Fibroblast of lung (primary cell): ENCODE results near the gene EML2. TPM values are rescaled to one million over a fixed set of nuclear protein-coding genes. Genes with fewer than 3 reads are reported as not detected.

ENCODE experiments used
- DNase-seq, 2 donors: peaks; one replicate each; pipeline versions ENCODE4 v3.0.0 to v3.0.0-alpha.2; 2010; ENCODE audit warnings: low read depth in 2 of 2
- H2AFZ ChIP-seq: 2 replicates; pipeline ENCODE4 v1.5.1; 2012; ENCODE audit warnings: low read length, control low read depth, inconsistent platforms
- H3K27ac ChIP-seq: 2 replicates; pipeline ENCODE4 v1.5.1; 2011; ENCODE audit warnings: low read length, control low read depth; ENCODE audit not compliant: insufficient read depth
- H3K27me3 ChIP-seq: 2 replicates; pipeline ENCODE4 v1.5.1; 2011; ENCODE audit warnings: mild to moderate bottlenecking, low read length; ENCODE audit not compliant: control insufficient read depth, insufficient read depth
- H3K36me3 ChIP-seq: 2 replicates; pipeline ENCODE4 v1.5.1; 2011; ENCODE audit warnings: low read length; ENCODE audit not compliant: control insufficient read depth, insufficient read depth
- H3K4me1 ChIP-seq: 2 replicates; pipeline ENCODE4 v1.5.1; 2011; ENCODE audit warnings: low read length; ENCODE audit not compliant: control insufficient read depth, insufficient read depth; ENCODE audit errors: extremely low read depth
- H3K4me2 ChIP-seq: 2 replicates; pipeline ENCODE4 v1.5.1; 2011; ENCODE audit warnings: low read length, control low read depth; ENCODE audit not compliant: insufficient read depth; ENCODE audit errors: extremely low read depth
- H3K4me3 ChIP-seq, 4 experiments: fragments of 200-600 bp in 1 of 4; sonication (generic) in 1 of 4; replicated peaks in 1 of 4; 2 replicates each; pipeline ENCODE4 v1.5.1; 2011 to 2016; ENCODE audit warnings: low read length in 4 of 4, low read depth in 3 of 4, mild to moderate bottlenecking in 3 of 4, control low read depth in 2 of 4, inconsistent platforms in 1 of 4, mixed read lengths in 1 of 4; ENCODE audit not compliant: insufficient read depth in 1 of 4; ENCODE audit errors: control extremely low read depth in 1 of 4
- H3K79me2 ChIP-seq: 2 replicates; pipeline ENCODE4 v1.5.1; 2012; ENCODE audit warnings: mild to moderate bottlenecking, low read length, inconsistent platforms; ENCODE audit not compliant: control insufficient read depth, insufficient read depth
- H3K9ac ChIP-seq: 2 replicates; pipeline ENCODE4 v1.5.1; 2011; ENCODE audit warnings: mild to moderate bottlenecking, low read length, control low read depth; ENCODE audit not compliant: insufficient read depth
- H3K9me3 ChIP-seq: 2 replicates; pipeline ENCODE4 v1.5.1; 2012; ENCODE audit warnings: low read depth, low read length; ENCODE audit not compliant: control insufficient read depth, insufficient read depth
- H4K20me1 ChIP-seq: 2 replicates; pipeline ENCODE4 v1.5.1; 2011; ENCODE audit warnings: low read length; ENCODE audit not compliant: control insufficient read depth, insufficient read depth; ENCODE audit errors: extremely low read depth
- EZH2 ChIP-seq: IDR thresholded peaks from 2 replicates; pipeline ENCODE4 v1.5.1; 2012; ENCODE audit warnings: low read length, control low read depth, mild to moderate bottlenecking; ENCODE audit errors: missing control alignments
- polyA plus RNA-seq, 2 donors: library from polyadenylated mRNA; depleted of rRNA in 1 of 2; stranded (reverse) in 1 of 2; unstranded in 1 of 2; fragments of >200 nt; gene quantifications; 2 replicates each; pipeline ENCODE4 v1.2.1, GENCODE V29; 2011 to 2012; ENCODE audit warnings: missing spikeins in 1 of 2
- total RNA-seq: library from RNA; depleted of rRNA; stranded (reverse); fragments of >200 nt; gene quantifications from 2 replicates; pipeline ENCODE4 v1.2.1, GENCODE V29; 2014
- TF ChIP-seq, protein P1 (sequence below), 2 donors: IDR thresholded peaks in 1 of 2; conservative IDR thresholded peaks in 1 of 2; 1 replicate in 1 of 2; 2 replicates in 1 of 2; pipeline ENCODE4 v1.5.1; 2011 to 2012; ENCODE audit warnings: low read length in 2 of 2, control low read depth in 1 of 2, inconsistent platforms in 1 of 2, low read depth in 1 of 2, mild to moderate bottlenecking in 1 of 2

The EML2 gene
- total and polyA plus RNA-seq, 2 donors (not counting 1 experiment from before 2014, with no cell fraction given): 11.2 to 69.9 TPM

GRCh38 chr19:45601524-45602374 is 37.4 kb downstream of the EML2 start, which contains the start of gene GPR4:
Gene GPR4, minus strand, starts transcription at chr19:45602212. Its CDS starts 10,346 bp downstream, at chr19:45591866.
- no peaks in the 10 kb centered on the region for H4K20me1 ChIP-seq
- H3K9me3 ChIP-seq: no peaks in the 10 kb centered on the region
- no peaks in the 10 kb centered on the region for H3K36me3 ChIP-seq
- no peak for DNase-seq
- no peak within 1 kb of the TSS for H3K4me2 ChIP-seq
- H3K27me3 ChIP-seq: peaks cover 43% of the 10 kb centered on the region
- no peaks in the 10 kb centered on the region for H3K79me2 ChIP-seq
- peak within 1 kb of the TSS; percentile 13 for H2AFZ ChIP-seq
- H3K27ac ChIP-seq: no peak within 1 kb of the TSS
- H3K4me3 ChIP-seq: peak within 1 kb of the TSS in 1 of 4 experiments; percentile 38
- peak; percentile 96 for TF ChIP-seq EZH2
- TF ChIP-seq, protein P1, sequence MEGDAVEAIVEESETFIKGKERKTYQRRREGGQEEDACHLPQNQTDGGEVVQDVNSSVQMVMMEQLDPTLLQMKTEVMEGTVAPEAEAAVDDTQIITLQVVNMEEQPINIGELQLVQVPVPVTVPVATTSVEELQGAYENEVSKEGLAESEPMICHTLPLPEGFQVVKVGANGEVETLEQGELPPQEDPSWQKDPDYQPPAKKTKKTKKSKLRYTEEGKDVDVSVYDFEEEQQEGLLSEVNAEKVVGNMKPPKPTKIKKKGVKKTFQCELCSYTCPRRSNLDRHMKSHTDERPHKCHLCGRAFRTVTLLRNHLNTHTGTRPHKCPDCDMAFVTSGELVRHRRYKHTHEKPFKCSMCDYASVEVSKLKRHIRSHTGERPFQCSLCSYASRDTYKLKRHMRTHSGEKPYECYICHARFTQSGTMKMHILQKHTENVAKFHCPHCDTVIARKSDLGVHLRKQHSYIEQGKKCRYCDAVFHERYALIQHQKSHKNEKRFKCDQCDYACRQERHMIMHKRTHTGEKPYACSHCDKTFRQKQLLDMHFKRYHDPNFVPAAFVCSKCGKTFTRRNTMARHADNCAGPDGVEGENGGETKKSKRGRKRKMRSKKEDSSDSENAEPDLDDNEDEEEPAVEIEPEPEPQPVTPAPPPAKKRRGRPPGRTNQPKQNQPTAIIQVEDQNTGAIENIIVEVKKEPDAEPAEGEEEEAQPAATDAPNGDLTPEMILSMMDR (conservative IDR thresholded peaks at IDR 0.05 in 1 of 2, IDR thresholded peaks at IDR 0.05 in 1 of 2; ENCODE audit: low read depth in 1 of 2, low read length in 2 of 2): no peak
- H3K4me1 ChIP-seq: peaks cover 2% of the 10 kb centered on the region
- H3K9ac ChIP-seq: no peak within 1 kb of the TSS

- no peaks in the 10 kb centered on the region for H3K36me3 ChIP-seq
- peaks cover 43% of the 10 kb centered on the region for H3K27me3 ChIP-seq
- DNase-seq: no peak
- H3K9ac ChIP-seq: no peak overlapping the region
- TF ChIP-seq EZH2: no peak
- TF ChIP-seq, protein P1 (conservative IDR thresholded peaks at IDR 0.05 in 1 of 2, IDR thresholded peaks at IDR 0.05 in 1 of 2; ENCODE audit: low read depth in 1 of 2, low read length in 2 of 2): no peak
- H3K4me1 ChIP-seq: peaks cover 2% of the 10 kb centered on the region
- H3K9me3 ChIP-seq: no peaks in the 10 kb centered on the region
- H3K79me2 ChIP-seq: no peaks in the 10 kb centered on the region
- peak overlapping the region in 1 of 4 experiments; percentile 38 for H3K4me3 ChIP-seq
- H2AFZ ChIP-seq: no peak overlapping the region
- no peaks in the 10 kb centered on the region for H4K20me1 ChIP-seq
- no peak overlapping the region for H3K27ac ChIP-seq
- no peak overlapping the region for H3K4me2 ChIP-seq
Observed at GRCh38 chr19:45601115-45601514, 38.1 kb downstream of the EML2 start.

DNA sequence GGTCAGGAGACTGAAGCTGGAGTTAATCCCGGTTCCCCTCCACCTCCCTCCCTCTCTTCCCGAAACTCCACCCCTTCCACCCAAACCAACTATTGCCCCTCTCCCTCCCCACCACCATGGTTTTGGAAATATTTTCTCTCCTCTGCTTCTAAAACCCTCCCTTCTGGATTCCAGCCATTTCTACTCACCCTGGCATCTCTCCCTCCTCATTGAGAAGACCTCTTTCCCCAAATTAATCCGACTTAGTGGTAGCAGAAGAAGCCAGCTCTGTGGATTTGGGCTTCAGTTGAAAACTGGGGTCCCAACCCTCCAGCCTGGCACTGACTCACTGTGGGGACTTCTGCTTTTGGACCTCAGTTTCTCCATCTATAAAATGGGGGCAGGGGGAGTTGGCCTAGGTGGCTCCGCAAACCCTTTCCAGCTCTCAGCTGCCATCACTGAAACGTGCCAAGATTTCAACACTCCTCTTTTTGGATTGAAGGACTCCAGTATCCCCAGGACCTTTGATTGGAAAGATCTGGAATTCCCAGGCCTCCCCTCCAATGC is 38.8 kb downstream of the EML2 start:
- TF ChIP-seq EZH2: no peak
- TF ChIP-seq, protein P1 (conservative IDR thresholded peaks at IDR 0.05 in 1 of 2, IDR thresholded peaks at IDR 0.05 in 1 of 2; ENCODE audit: low read depth in 1 of 2, low read length in 2 of 2): no peak
- H4K20me1 ChIP-seq: no peaks in the 10 kb centered on the region

More for the DNA sequence above, 38.8 kb downstream of the EML2 start:
- Histone ChIP-seq H2AFZ (no peak overlapping the region), H3K27me3 (peaks cover 43% of the 10 kb centered on the region), H3K4me1 (peaks cover 2% of the 10 kb centered on the region), H3K79me2 (no peaks in the 10 kb centered on the region), H3K36me3 (no peaks in the 10 kb centered on the region), H3K27ac (no peak overlapping the region), H3K4me2 (no peak overlapping the region), H3K9me3 (no peaks in the 10 kb centered on the region), H3K4me3 (no peak overlapping the region), H3K9ac (no peak overlapping the region)
- DNase-seq: no peak
